B cell (primary cell): Measurements from ENCODE around the gene SLC1A1. TPM values are rescaled to one million over a fixed set of nuclear protein-coding genes. Genes with fewer than 3 reads are reported as not detected.

ENCODE experiments used
- ATAC-seq: fragments of 200-7000 bp; cut with Tn5 transposase; one replicate; pipeline ENCODE4 v1.10.0; 2021; ENCODE audit warnings: low read depth, mild to moderate bottlenecking, moderate number of reproducible peaks, moderate library complexity
- CTCF ChIA-PET: fragments of 350-600 bp; sonication (Branson Sonifier 250); formaldehyde crosslinking; loops from one replicate; lab custom pipeline; 2021; ENCODE audit warnings: antibody characterized with exemption, inconsistent platforms; lab: Charles Lee
- POLR2A ChIA-PET: fragments of 350-600 bp; sonication (Branson Sonifier 250); formaldehyde crosslinking; loops from one replicate; lab custom pipeline; 2021; ENCODE audit warnings: antibody characterized with exemption; lab: Charles Lee
- DNase-seq: peaks from one replicate; pipeline ENCODE4 v3.0.0; 2013
- H2AFZ ChIP-seq: 2 replicates; pipeline ENCODE4 v1.6.1; 2012; ENCODE audit warnings: mild to moderate bottlenecking, low read depth, low read length; ENCODE audit not compliant: insufficient read depth, poor library complexity, severe bottlenecking
- H3K27ac ChIP-seq, 2 donors: 1 replicate in 1 of 2; 2 replicates in 1 of 2; pipeline ENCODE4 v1.5.1; 2012 to 2013; ENCODE audit warnings: low read length in 2 of 2, mild to moderate bottlenecking in 2 of 2, moderate library complexity in 1 of 2
- H3K27me3 ChIP-seq, 4 experiments: fragments of 200-600 bp in 1 of 4; sonication (generic) in 1 of 4; replicated peaks in 1 of 4; 1 replicate in 2 of 4; 2 replicates in 2 of 4; pipeline versions ENCODE4 v1.6.1 to v1.7.0; 2013 to 2016; ENCODE audit warnings: low read length in 3 of 4, mild to moderate bottlenecking in 2 of 4, mixed read lengths in 1 of 4, moderate library complexity in 1 of 4; ENCODE audit not compliant: insufficient read depth in 4 of 4, control insufficient read depth in 3 of 4; ENCODE audit errors: control extremely low read depth in 1 of 4
- H3K36me3 ChIP-seq, 2 experiments: replicated peaks in 1 of 2; 1 replicate in 1 of 2; 2 replicates in 1 of 2; pipeline versions ENCODE4 v1.6.1 to v1.7.1; 2013; ENCODE audit warnings: low read length in 1 of 2; ENCODE audit not compliant: insufficient read depth in 2 of 2, control insufficient read depth in 1 of 2; ENCODE audit errors: control extremely low read depth in 1 of 2, extremely low read depth in 1 of 2
- H3K4me1 ChIP-seq, 2 donors: fragments of 200-600 bp in 1 of 2; sonication (generic) in 1 of 2; 1 replicate in 1 of 2; 2 replicates in 1 of 2; pipeline versions ENCODE4 v1.5.1 to v1.6.1; 2013 to 2017; ENCODE audit warnings: low read length in 2 of 2; ENCODE audit not compliant: control insufficient read depth in 2 of 2, insufficient read depth in 2 of 2
- H3K4me2 ChIP-seq: replicated peaks from 2 replicates; pipeline ENCODE3; 2012; ENCODE audit warnings: mild to moderate bottlenecking, low read depth, low read length; ENCODE audit not compliant: poor library complexity, severe bottlenecking
- H3K4me3 ChIP-seq, 5 experiments: fragments of 200-600 bp in 1 of 5; sonication (generic) in 1 of 5; 1 replicate in 3 of 5; 2 replicates in 2 of 5; pipeline versions ENCODE4 v1.5.1 to v1.7.0; 2011 to 2016; ENCODE audit warnings: low read length in 4 of 5, mild to moderate bottlenecking in 4 of 5, low read depth in 2 of 5, control low read depth in 1 of 5, moderate library complexity in 1 of 5; ENCODE audit not compliant: insufficient read depth in 1 of 5; ENCODE audit errors: control extremely low read depth in 1 of 5, extremely low read depth in 1 of 5
- H3K79me2 ChIP-seq: fragments of 200-600 bp; sonication (generic); one replicate; pipeline ENCODE4 v1.6.0; 2016; ENCODE audit warnings: low read length; ENCODE audit not compliant: control insufficient read depth, insufficient read depth
- H3K9ac ChIP-seq: fragments of 200-600 bp; sonication (generic); 2 replicates; pipeline ENCODE4 v1.6.1; 2017; ENCODE audit warnings: mild to moderate bottlenecking, low read length, moderate library complexity
- H3K9me3 ChIP-seq, 3 donors: one replicate each; pipeline versions ENCODE4 v1.6.1 to v1.7.1; 2013; ENCODE audit warnings: low read length in 2 of 3; ENCODE audit not compliant: control insufficient read depth in 2 of 3, insufficient read depth in 1 of 3; ENCODE audit errors: control extremely low read depth in 1 of 3
- H4K20me1 ChIP-seq: 2 replicates; pipeline ENCODE4 v1.6.0; 2012; ENCODE audit warnings: mild to moderate bottlenecking, low read length; ENCODE audit not compliant: insufficient read depth, control insufficient read depth, poor library complexity, severe bottlenecking
- H3K27ac Mint-ChIP-seq: one replicate; pipeline ENCODE4 v1.8.0; 2021; ENCODE audit warnings: mixed read lengths
- H3K27me3 Mint-ChIP-seq: one replicate; pipeline ENCODE4 v1.8.0; 2021; ENCODE audit warnings: mixed read lengths
- H3K4me1 Mint-ChIP-seq: one replicate; pipeline ENCODE4 v1.8.0; 2021; ENCODE audit warnings: mixed read lengths
- H3K4me3 Mint-ChIP-seq: one replicate; pipeline ENCODE4 v1.8.0; 2021; ENCODE audit warnings: mixed read lengths
- H3K9me3 Mint-ChIP-seq: one replicate; pipeline ENCODE4 v1.8.0; 2022; ENCODE audit warnings: mixed read lengths; ENCODE audit not compliant: insufficient read depth
- EZH2 ChIP-seq: IDR thresholded peaks from 2 replicates; pipeline ENCODE4 v1.6.1; 2012; ENCODE audit warnings: borderline replicate concordance, low read depth, mild to moderate bottlenecking, moderate library complexity, low read length; ENCODE audit not compliant: insufficient read depth, poor library complexity, severe bottlenecking
- WGBS: methylation state at CpG from one replicate; pipeline ENCODE4 v1.1.5; 2013; ENCODE audit warnings: missing lambda C conversion rate; ENCODE audit not compliant: insufficient coverage; 5-methylcytosine and 5-hydroxymethylcytosine counted together
- intact Hi-C: fragments of 100-400 bp; cut with micrococcal nuclease; formaldehyde crosslinking; loops from one replicate; pipeline ENCODE4 v1.10.0; 2022
- polyA plus RNA-seq: library from polyadenylated mRNA; depleted of rRNA; stranded (reverse); fragments of >200 nt; gene quantifications from 2 replicates; pipeline ENCODE4 v1.2.3, GENCODE V29; 2012
- total RNA-seq, 2 donors: library from RNA; stranded (reverse); fragments of 120-200 nt in 1 of 2; gene quantifications; 1 replicate in 1 of 2; 2 replicates in 1 of 2; pipeline versions ENCODE4 v1.2.3 to v1.2.4, GENCODE V29; 2013 to 2022
- TF ChIP-seq, protein P1 (sequence below): fragments of 200-600 bp; IDR thresholded peaks from one replicate; pipeline ENCODE4 v1.8.0; 2022; ENCODE audit warnings: antibody characterized with exemption, mild to moderate bottlenecking

The SLC1A1 gene
- total and polyA plus RNA-seq, 2 donors (not counting 1 experiment from before 2014, with no cell fraction given) = 0.10 to 0.54 TPM

DNA sequence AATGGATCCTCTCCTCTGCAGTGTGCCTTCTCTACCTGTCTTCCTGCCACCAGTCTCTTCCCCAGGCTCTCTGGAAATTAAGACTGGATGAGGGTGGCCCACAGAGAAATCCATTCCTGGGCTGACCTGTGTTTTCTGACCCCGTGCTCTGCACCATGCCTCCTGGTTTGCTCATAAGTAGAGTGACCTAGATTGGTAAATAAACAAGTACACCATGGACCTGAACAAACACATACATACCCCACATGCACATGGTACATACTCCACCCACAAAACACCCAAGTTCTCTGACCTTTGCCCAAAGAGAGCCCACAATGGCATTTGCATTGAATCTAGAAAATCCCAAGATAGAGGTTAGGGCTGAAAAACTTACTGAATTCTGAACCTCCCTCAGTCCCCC is 94.4 kb downstream of the SLC1A1 start:
- no peak for DNase-seq
- no CpG with 5 or more reads among the region's 1 CpG for WGBS
- Histone ChIP-seq H3K4me2 (no peak overlapping the region), H3K9ac (no peak overlapping the region), H3K36me3 (no peaks in the 10 kb centered on the region), H2AFZ (no peak overlapping the region), H3K4me1 (no peaks in the 10 kb centered on the region), H4K20me1 (no peaks in the 10 kb centered on the region), H3K79me2 (no peaks in the 10 kb centered on the region), H3K27ac (no peak overlapping the region), H3K27me3 (no peaks in the 10 kb centered on the region), H3K9me3 (no peaks in the 10 kb centered on the region), H3K4me3 (no peak overlapping the region)
- no peaks in the 10 kb centered on the region for H3K4me1 Mint-ChIP-seq
- ChIA-PET POLR2A (no interaction called here), CTCF (no interaction called here)
- no peak overlapping the region for H3K4me3 Mint-ChIP-seq
- no peak overlapping the region for H3K27ac Mint-ChIP-seq
- no peaks in the 10 kb centered on the region for H3K9me3 Mint-ChIP-seq
- H3K27me3 Mint-ChIP-seq = no peaks in the 10 kb centered on the region
- ATAC-seq = no peak
- TF ChIP-seq, protein P1, sequence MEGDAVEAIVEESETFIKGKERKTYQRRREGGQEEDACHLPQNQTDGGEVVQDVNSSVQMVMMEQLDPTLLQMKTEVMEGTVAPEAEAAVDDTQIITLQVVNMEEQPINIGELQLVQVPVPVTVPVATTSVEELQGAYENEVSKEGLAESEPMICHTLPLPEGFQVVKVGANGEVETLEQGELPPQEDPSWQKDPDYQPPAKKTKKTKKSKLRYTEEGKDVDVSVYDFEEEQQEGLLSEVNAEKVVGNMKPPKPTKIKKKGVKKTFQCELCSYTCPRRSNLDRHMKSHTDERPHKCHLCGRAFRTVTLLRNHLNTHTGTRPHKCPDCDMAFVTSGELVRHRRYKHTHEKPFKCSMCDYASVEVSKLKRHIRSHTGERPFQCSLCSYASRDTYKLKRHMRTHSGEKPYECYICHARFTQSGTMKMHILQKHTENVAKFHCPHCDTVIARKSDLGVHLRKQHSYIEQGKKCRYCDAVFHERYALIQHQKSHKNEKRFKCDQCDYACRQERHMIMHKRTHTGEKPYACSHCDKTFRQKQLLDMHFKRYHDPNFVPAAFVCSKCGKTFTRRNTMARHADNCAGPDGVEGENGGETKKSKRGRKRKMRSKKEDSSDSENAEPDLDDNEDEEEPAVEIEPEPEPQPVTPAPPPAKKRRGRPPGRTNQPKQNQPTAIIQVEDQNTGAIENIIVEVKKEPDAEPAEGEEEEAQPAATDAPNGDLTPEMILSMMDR = no peak
- no peak for TF ChIP-seq EZH2
- intact Hi-C loops = no loop called here

DNA sequence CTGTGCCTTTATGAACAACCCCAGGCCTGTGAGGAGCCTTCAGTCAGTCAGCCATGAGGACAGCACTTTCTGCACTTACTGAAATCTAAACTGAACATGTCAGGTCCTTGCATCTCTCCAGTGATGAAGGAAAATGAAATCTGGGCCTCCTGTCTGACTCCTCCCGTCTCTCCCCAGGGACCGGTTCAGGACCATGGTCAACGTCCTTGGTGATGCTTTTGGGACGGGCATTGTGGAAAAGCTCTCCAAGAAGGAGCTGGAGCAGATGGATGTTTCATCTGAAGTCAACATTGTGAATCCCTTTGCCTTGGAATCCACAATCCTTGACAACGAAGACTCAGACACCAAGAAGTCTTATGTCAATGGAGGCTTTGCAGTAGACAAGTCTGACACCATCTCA is 94.9 kb downstream of the SLC1A1 start:
- Histone ChIP-seq H3K9ac (no peak overlapping the region), H3K4me3 (no peak overlapping the region), H3K27ac (no peak overlapping the region), H3K27me3 (no peaks in the 10 kb centered on the region), H3K79me2 (no peaks in the 10 kb centered on the region), H4K20me1 (no peaks in the 10 kb centered on the region), H3K4me2 (no peak overlapping the region), H3K4me1 (no peaks in the 10 kb centered on the region), H3K36me3 (no peaks in the 10 kb centered on the region), H2AFZ (no peak overlapping the region), H3K9me3 (no peaks in the 10 kb centered on the region)
- intact Hi-C loops = no loop called here
- POLR2A ChIA-PET = no interaction called here
- ATAC-seq = no peak
- TF ChIP-seq EZH2 = no peak
- TF ChIP-seq, protein P1 = no peak
- no peak for DNase-seq
- Mint-ChIP-seq H3K4me3 (no peak overlapping the region), H3K27ac (no peak overlapping the region), H3K9me3 (no peaks in the 10 kb centered on the region), H3K27me3 (no peaks in the 10 kb centered on the region), H3K4me1 (no peaks in the 10 kb centered on the region)
- CTCF ChIA-PET = no interaction called here
- WGBS = 97% methylated on average over 5 of the region's 5 CpGs
